KMS-11 (cell line): ENCODE data around the gene ADM5.

Source experiments
- H2AFZ ChIP-seq: fragments of 200-600 bp; sonication (generic); 2 replicates; pipeline ENCODE4 v1.6.1; 2016; ENCODE audit warnings: antibody characterized with exemption, mixed run types, low read depth
- H3K27ac ChIP-seq: fragments of 200-600 bp; sonication (generic); 2 replicates; pipeline ENCODE4 v1.6.1; 2016; ENCODE audit warnings: mild to moderate bottlenecking, mixed run types
- H3K27me3 ChIP-seq: fragments of 200-600 bp; sonication (generic); 2 replicates; pipeline ENCODE4 v1.6.1; 2017; ENCODE audit warnings: mild to moderate bottlenecking, low read depth, mixed run types, moderate library complexity; ENCODE audit not compliant: insufficient read depth
- H3K36me3 ChIP-seq: fragments of 200-600 bp; sonication (generic); 2 replicates; pipeline ENCODE4 v1.6.1; 2017; ENCODE audit warnings: mild to moderate bottlenecking, mixed run types; ENCODE audit not compliant: insufficient read depth
- H3K4me1 ChIP-seq: fragments of 200-600 bp; sonication (generic); 2 replicates; pipeline ENCODE4 v1.6.1; 2016; ENCODE audit warnings: mild to moderate bottlenecking, low read depth, mixed run types; ENCODE audit not compliant: poor library complexity, severe bottlenecking
- H3K4me2 ChIP-seq: fragments of 200-600 bp; sonication (generic); 2 replicates; pipeline ENCODE4 v1.7.0; 2016; ENCODE audit warnings: mild to moderate bottlenecking, mixed run types
- H3K4me3 ChIP-seq: fragments of 200-600 bp; sonication (generic); IDR thresholded peaks from 2 replicates; pipeline ENCODE4 v1.6.1; 2017; ENCODE audit warnings: low read depth, low read length, mixed read lengths; ENCODE audit not compliant: insufficient read depth
- H3K79me2 ChIP-seq: fragments of 200-600 bp; sonication (generic); 2 replicates; pipeline ENCODE4 v1.6.1; 2016; ENCODE audit warnings: low read depth, mixed run types; ENCODE audit not compliant: insufficient read depth
- H3K9ac ChIP-seq: fragments of 200-600 bp; sonication (generic); 2 replicates; pipeline ENCODE4 v1.6.1; 2016; ENCODE audit warnings: mild to moderate bottlenecking, mixed run types
- H4K20me1 ChIP-seq: fragments of 200-600 bp; sonication (generic); 2 replicates; pipeline ENCODE4 v1.6.1; 2016; ENCODE audit warnings: mild to moderate bottlenecking, mixed run types; ENCODE audit not compliant: insufficient read depth
- TF ChIP-seq, protein P1 (sequence below): fragments of 200-600 bp; sonication (generic); conservative IDR thresholded peaks from 2 replicates; pipeline ENCODE4 v1.6.1; 2017; ENCODE audit warnings: low read depth, mild to moderate bottlenecking, antibody characterized with exemption, low read length, moderate library complexity, mixed read lengths

The ADM5 gene

DNA sequence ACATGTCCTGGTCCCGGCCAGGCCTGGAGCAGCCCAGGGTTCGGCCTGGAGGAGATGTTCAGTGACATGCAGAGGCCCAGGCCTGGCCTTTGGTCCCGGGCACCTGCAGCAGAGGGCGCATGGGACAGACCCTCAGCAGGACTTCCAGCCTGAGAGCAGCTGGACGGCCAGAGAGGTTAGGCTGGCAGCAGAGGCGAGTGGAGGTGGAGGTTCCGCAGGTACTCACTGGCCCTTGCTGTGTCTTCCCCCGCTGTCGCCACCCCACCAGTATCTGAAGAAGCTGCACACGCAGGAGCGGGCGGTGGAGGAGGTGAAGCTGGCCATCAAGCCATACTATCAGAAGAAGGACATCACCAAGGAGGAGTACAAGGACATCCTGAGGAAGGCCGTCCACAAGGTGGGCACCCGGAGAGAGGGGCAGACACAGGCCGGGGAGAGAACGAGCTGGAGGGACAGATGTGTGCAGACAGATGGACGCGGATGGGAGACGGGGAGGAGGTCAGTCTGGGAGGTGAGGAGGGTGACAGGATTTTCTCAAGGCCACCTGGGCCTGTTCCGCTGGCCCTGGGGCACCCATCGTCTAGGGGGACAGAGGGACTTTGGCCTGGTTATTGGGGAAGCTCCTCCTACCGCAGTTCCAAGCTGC, 31.8 kb upstream of the ADM5 start:
- no peak overlapping the region for H2AFZ ChIP-seq
- no peak overlapping the region for H3K9ac ChIP-seq
- no peak overlapping the region for H3K27ac ChIP-seq
- no peaks in the 10 kb centered on the region for H4K20me1 ChIP-seq
- 0 out of 2 replicates have a peak, but pooled peaks cover 3% of the 10 kb centered on the region for H3K36me3 ChIP-seq
- H3K27me3 ChIP-seq, result no peaks in the 10 kb centered on the region
- peaks cover 2% of the 10 kb centered on the region; the same call in 1 of the 2 replicates for H3K79me2 ChIP-seq
- TF ChIP-seq, protein P1, sequence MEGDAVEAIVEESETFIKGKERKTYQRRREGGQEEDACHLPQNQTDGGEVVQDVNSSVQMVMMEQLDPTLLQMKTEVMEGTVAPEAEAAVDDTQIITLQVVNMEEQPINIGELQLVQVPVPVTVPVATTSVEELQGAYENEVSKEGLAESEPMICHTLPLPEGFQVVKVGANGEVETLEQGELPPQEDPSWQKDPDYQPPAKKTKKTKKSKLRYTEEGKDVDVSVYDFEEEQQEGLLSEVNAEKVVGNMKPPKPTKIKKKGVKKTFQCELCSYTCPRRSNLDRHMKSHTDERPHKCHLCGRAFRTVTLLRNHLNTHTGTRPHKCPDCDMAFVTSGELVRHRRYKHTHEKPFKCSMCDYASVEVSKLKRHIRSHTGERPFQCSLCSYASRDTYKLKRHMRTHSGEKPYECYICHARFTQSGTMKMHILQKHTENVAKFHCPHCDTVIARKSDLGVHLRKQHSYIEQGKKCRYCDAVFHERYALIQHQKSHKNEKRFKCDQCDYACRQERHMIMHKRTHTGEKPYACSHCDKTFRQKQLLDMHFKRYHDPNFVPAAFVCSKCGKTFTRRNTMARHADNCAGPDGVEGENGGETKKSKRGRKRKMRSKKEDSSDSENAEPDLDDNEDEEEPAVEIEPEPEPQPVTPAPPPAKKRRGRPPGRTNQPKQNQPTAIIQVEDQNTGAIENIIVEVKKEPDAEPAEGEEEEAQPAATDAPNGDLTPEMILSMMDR, result no peak
- peaks cover 8% of the 10 kb centered on the region for H3K4me1 ChIP-seq
- no peak overlapping the region for H3K4me3 ChIP-seq
- H3K4me2 ChIP-seq, result no peak overlapping the region

DNA sequence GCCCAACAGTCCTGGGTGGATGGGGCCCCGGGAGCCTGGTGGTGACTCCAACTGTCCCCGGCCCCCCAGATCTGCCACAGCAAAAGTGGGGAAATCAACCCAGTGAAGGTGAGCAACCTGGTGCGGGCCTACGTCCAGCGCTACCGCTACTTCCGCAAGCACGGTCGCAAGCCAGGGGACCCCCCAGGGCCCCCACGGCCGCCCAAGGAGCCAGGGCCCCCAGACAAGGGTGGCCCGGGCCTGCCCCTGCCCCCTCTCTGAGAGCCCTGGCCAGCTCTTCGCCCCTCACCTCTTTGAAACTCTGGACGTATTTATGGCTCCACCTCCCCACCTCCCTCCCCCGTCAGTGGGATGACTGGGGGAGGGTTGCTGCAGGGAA, 31.3 kb upstream of the ADM5 start:
- Histone ChIP-seq H3K4me1 (peaks cover 13% of the 10 kb centered on the region), H3K4me3 (no peak overlapping the region), H3K9ac (no peak overlapping the region), H3K36me3 (0 out of 2 replicates have a peak, but pooled peaks cover 3% of the 10 kb centered on the region), H2AFZ (no peak overlapping the region), H3K27ac (no peak overlapping the region), H3K27me3 (no peaks in the 10 kb centered on the region), H3K79me2 (peaks cover 4% of the 10 kb centered on the region; the same call in 1 of the 2 replicates), H3K4me2 (no peak overlapping the region), H4K20me1 (no peaks in the 10 kb centered on the region)
- TF ChIP-seq, protein P1, result no peak

DNA sequence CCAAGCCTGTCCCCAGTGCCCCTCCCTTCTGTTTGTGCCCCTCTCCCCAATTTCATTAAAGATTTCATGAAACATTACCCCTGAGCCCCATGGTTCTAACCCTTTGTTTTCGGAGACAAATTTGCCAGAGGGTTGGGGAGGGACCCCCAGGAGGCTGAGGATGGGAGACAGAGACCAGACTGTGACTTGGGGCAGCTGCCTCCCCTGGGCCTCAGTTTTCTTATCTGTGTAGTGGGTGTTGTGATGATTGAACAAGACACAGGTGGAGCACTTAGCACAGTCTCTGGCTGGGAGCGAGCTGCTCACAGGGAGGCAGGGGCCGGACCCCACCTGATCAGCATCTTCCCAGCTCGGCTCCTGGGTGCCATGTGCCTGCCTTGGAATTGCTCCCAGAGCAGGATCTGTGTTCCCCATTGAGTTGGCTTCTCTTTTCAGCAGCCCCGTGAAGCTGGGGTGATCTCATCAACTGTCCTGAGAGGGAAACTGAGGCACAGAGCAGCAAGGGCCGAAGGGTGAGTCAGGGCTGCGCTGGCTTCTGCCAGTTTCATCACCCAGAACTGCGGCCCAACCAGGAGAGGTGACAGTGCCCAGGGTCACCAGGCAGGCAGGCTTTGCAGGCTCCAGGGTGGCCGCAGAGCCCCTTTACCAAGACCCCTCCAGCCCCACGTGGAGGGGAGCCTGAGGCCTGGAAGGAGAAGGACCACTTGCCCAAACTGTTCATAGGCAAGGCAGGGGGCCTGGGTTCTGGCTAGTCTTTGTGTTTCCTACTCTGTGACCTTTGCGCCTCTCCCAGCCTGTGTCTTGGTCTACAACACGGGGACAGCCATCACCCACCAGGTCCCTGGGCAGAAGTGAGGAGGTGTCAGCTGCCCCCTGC, 30.6 kb upstream of the ADM5 start:
- Histone ChIP-seq H3K79me2 (peaks cover 4% of the 10 kb centered on the region; the same call in 1 of the 2 replicates), H3K4me1 (peaks cover 18% of the 10 kb centered on the region), H3K27ac (no peak overlapping the region), H3K9ac (no peak overlapping the region), H4K20me1 (no peaks in the 10 kb centered on the region), H3K36me3 (0 out of 2 replicates have a peak, but pooled peaks cover 3% of the 10 kb centered on the region), H2AFZ (no peak overlapping the region), H3K27me3 (no peaks in the 10 kb centered on the region), H3K4me2 (no peak overlapping the region), H3K4me3 (no peak overlapping the region)
- TF ChIP-seq, protein P1, result no peak

DNA sequence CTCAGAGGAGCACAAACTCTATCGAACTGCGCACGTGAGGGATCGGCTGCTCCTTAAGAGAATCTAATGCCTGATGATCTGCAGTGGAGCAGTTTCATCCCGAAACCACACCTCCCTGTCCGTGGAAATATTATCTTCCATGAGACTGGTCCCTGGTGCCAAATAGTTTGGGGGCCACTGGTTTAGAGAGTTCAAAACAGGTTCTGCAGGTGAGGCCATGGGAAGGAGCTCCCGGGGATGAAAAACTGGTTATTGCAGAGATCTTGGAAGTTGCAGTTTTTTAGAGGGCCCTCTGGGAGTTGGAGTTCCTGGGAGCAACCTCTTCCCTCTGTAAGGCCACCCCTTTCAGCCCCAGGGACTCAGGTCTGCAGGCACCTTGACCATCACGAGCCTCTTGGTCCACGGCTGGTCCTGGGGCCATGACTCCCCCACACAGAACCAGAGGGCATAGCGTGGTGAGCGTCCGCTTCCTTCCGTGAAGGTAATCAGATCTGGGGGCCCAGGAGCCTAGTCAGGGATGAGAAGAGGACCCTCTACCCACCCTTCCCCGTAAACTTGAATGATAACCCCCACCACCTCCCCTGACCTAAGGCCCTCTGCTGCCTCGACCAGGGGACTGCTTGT, 28.9 kb upstream of the ADM5 start:
- Histone ChIP-seq H2AFZ (no peak overlapping the region), H3K27me3 (no peaks in the 10 kb centered on the region), H3K36me3 (no peaks in the 10 kb centered on the region), H3K27ac (no peak overlapping the region), H3K4me1 (peaks cover 18% of the 10 kb centered on the region), H3K79me2 (peaks cover 13% of the 10 kb centered on the region; the same call in 1 of the 2 replicates), H3K9ac (no peak overlapping the region), H3K4me2 (no peak overlapping the region), H4K20me1 (no peaks in the 10 kb centered on the region), H3K4me3 (no peak overlapping the region)
- TF ChIP-seq, protein P1, result no peak
